NB4 (cell line): ENCODE results near the gene NDUFA1.

ENCODE experiments used
- DNase-seq: peaks from one replicate; pipeline ENCODE4 v3.0.0; 2010; ENCODE audit warnings: low read depth
- H3K4me3 ChIP-seq: one replicate; pipeline ENCODE4 v1.5.1; 2011; ENCODE audit warnings: mild to moderate bottlenecking, low read depth, low read length, moderate library complexity
- CTCF ChIP-seq: IDR thresholded peaks from one replicate; pipeline ENCODE4 v1.5.1; 2012; ENCODE audit warnings: low read depth, low read length
- MAX ChIP-seq: IDR thresholded peaks from 2 replicates; pipeline ENCODE4 v1.6.1; 2011; ENCODE audit warnings: low read depth, low read length
- MYC ChIP-seq: IDR thresholded peaks from 2 replicates; pipeline ENCODE4 v1.6.1; 2011; ENCODE audit warnings: low read depth, low read length
- POLR2A ChIP-seq: IDR thresholded peaks from 2 replicates; pipeline ENCODE4 v1.6.1; 2011; ENCODE audit warnings: mild to moderate bottlenecking; ENCODE audit not compliant: insufficient read length; ENCODE audit errors: extremely low read depth

The NDUFA1 gene

DNA sequence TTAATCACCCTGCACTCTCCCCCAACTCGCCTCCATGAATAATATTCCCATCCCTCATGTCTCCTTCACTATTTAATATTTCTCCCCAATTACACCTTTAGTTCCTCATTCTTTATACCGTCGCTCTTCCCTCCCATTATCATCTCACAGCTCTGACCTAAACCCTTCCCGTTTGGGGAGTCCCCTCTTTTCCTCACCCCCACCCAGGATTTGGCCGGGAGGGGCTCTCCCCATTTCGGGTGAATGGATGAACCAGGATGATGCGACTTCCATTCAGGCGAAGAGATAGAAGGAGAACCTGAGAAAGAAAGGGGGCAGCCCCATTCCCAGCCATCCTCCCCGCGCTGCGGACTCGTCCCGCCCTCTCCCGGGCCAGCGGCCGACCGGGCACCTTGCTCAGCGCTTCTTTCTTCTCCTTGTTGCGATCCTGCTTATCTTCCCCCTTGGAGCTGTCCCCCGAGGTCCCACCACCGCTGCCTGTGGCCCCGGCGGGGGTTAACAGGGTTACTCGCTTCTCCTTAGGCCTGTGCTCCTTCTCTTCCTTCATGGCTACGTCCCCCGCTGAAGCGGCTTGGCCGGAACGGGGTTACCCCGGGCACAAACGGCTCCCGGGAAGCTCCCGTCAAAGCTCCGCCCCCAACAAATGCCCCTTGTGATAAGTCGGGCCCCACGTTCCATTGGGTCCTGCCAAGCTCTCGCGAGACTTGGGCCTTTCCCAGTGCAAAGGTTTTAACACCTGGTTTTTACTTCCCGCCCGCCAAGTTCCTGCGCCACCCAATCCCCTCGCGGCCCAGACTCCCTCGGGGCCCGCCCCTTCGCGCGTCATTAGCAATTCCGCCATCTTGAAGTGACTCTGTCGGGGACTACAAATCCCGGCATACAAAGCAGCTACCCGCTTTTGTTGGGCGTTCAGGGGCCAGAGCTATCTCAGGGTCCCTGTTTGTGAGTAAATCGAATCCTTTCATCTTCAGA is 19.0 kb upstream of the NDUFA1 start, which contains the start of gene UPF3B:
TSS of gene UPF3B (minus strand) at position 582 of the 972 bp plus-strand sequence. CDS start at position 547, 35 bp downstream.
- peak within 1 kb of the TSS; percentile 74 for H3K4me3 ChIP-seq
- peak; percentile 99 for DNase-seq
- TF ChIP-seq CTCF (no peak), POLR2A (peak; percentile 66), MYC (no peak; the same call in 1 of the 2 replicates), MAX (no peak)

DNA sequence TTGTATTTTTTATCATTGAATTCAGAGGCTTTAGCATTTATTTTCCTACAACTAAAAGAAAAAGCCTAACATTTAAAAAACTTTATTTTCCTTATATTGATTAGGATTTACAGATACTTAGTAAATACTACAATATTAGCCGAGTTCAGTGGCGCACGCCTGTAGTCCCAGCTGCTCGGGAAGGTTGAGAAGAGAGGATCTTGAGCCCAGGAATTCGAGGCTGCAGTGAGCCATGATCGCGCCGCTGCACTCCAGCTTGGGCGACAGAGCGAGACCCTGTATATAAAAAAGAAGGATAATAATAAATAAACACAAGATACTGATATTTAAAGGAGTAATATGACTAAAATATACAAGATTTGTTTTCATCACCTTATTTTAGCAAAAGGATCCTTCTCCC is 18.2 kb upstream of the NDUFA1 start:
- no peak for DNase-seq
- H3K4me3 ChIP-seq = peak overlapping the region; percentile 44
- no peak for TF ChIP-seq POLR2A
- TF ChIP-seq CTCF = no peak
- TF ChIP-seq MYC = no peak
- TF ChIP-seq MAX = no peak

DNA sequence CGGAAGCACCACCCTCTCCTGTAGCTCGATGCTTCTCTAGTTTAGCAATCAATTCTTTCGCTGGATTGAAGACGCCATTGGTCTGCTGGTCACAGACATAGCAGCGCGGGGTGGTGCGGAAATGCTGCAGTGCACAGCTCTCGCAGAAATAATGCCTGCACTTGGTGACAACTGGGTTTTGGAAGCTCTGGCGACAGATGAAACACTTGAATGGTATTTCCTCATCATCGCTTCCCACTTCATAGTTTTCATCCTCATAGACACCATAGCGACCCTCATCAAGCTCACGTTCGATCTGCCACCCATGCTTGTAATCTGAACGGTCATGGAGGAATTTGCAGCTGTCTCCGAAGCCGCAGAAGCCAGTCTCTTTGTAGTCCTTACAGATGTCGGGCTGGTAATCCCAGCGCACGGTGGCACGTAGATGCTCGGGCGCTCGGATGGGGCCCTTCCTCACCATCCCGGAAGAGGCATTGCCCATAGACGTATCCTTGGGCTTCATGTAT is 953 bp upstream of the NDUFA1 start:
- H3K4me3 ChIP-seq = peak overlapping the region; percentile 94
- DNase-seq = peak; percentile 69
- TF ChIP-seq POLR2A = no peak
- no peak for TF ChIP-seq MYC
- no peak for TF ChIP-seq MAX
- no peak for TF ChIP-seq CTCF

DNA sequence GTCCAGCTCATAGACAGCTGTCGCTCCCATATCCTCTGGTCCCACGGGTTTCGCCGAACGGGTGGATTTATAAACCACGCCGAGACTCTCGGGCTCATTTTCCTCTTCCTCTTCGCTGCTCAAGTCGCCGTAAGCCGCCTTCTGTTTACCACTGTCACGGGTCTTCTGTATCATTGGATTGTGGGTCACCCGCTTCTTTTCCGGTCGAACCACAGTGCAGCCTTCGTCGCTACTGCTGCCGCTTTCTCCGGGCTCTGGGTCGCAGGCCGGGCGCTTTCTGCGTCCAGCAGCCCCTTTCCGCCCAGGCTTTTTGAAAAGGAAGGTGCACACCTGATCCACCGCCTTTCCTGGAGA is 410 bp upstream of the NDUFA1 start:
- peak; percentile 59 for DNase-seq
- peak overlapping the region; percentile 94 for H3K4me3 ChIP-seq
- no peak for TF ChIP-seq POLR2A
- TF ChIP-seq MAX = no peak
- TF ChIP-seq CTCF = no peak
- TF ChIP-seq MYC = no peak

DNA sequence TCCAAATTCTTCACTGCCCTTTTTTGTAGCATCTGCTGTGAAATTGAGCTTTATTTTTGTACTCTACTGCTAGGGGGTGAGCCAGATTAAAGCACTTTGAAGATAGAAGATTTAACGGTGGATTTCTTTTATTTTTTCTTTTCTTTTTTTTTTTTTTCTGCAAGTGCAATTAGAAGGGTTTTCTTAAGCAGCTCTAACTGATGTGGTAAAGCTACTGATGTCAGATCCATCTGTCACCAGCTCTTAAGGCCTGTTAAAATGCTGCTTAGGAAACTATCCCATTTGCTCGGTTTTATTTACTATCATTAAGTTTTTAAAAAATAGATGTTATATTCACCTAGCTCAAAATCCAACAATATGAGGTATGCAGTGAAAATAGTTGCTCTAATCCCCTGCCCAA is 7.1 kb downstream of the NDUFA1 start:
- DNase-seq = no peak
- TF ChIP-seq CTCF = no peak

More for the DNA sequence above, 7.1 kb downstream of the NDUFA1 start:
- H3K4me3 ChIP-seq = no peak overlapping the region
